Vagina (tissue), 2 donors: Measurements from ENCODE around the gene MACO1. TPM values are rescaled to one million over a fixed set of nuclear protein-coding genes. Genes with fewer than 3 reads are reported as not detected.

Source experiments
- DNase-seq, 2 donors: peaks; one replicate each; pipeline ENCODE4 v3.0.0-alpha.2; 2017; ENCODE audit errors: extremely low spot score in 2 of 2
- H3K27ac ChIP-seq: fragments of 200-600 bp; sonication (generic); one replicate; pipeline ENCODE4 v1.5.1; 2019
- H3K27me3 ChIP-seq: fragments of 200-600 bp; sonication (generic); one replicate; pipeline ENCODE4 v1.5.1; 2019
- H3K36me3 ChIP-seq, 2 donors: fragments of 200-600 bp; sonication (generic); one replicate each; pipeline ENCODE4 v1.5.1; 2017 to 2019
- H3K4me1 ChIP-seq: fragments of 200-600 bp; sonication (generic); one replicate; pipeline ENCODE4 v1.5.1; 2019
- H3K4me3 ChIP-seq, 2 donors: fragments of 200-600 bp; sonication (generic); 1 replicate in 1 of 2; 2 replicates in 1 of 2; pipeline ENCODE4 v1.5.1; 2016 to 2019
- H3K9me3 ChIP-seq: fragments of 200-600 bp; sonication (generic); one replicate; pipeline ENCODE4 v1.5.1; 2019
- CTCF ChIP-seq, 3 experiments: fragments of 450-650 bp in 2 of 3; fragments of 200-600 bp in 1 of 3; sonication (generic) in 1 of 3; IDR thresholded peaks; one replicate each; pipeline ENCODE4 v1.5.1; 2017 to 2019; ENCODE audit warnings: antibody characterized with exemption in 3 of 3, mild to moderate bottlenecking in 2 of 3, moderate library complexity in 2 of 3
- POLR2A ChIP-seq, 2 donors: fragments of 450-650 bp; IDR thresholded peaks; one replicate each; pipeline ENCODE4 v1.6.1; 2017; ENCODE audit warnings: antibody characterized with exemption in 2 of 2, mild to moderate bottlenecking in 2 of 2, moderate library complexity in 2 of 2
- POLR2AphosphoS5 ChIP-seq, 2 donors: sonication (generic); formaldehyde crosslinking; IDR thresholded peaks; one replicate each; pipeline ENCODE4 v1.9.0; 2017; ENCODE audit warnings: antibody characterized with exemption in 2 of 2, mild to moderate bottlenecking in 2 of 2, low read depth in 1 of 2; ENCODE audit not compliant: insufficient read depth in 1 of 2
- intact Hi-C: fragments of 100-400 bp; cut with DNase I; formaldehyde crosslinking; loops from one replicate; pipeline ENCODE4 v1.15.1; 2023
- total RNA-seq: library from RNA; depleted of rRNA; stranded (reverse); fragments of >200 nt; gene quantifications from one replicate; pipeline ENCODE4 v1.2.3, GENCODE V29; 2016

Gene MACO1
- total RNA-seq, 1 donor from 2014 or later, result 13.8 TPM

GRCh38 chr1:25485536-25486411 is 55.1 kb downstream of the MACO1 start:
- peaks cover 29% of the 10 kb centered on the region for H3K4me1 ChIP-seq

GRCh38 chr1:25486602-25487001 is 55.9 kb downstream of the MACO1 start:
- Histone ChIP-seq H3K9me3 (no peaks in the 10 kb centered on the region), H3K36me3 (peaks cover 0 to 26% of the 10 kb centered on the region in 2 donors), H3K27me3 (no peaks in the 10 kb centered on the region), H3K27ac (no peak overlapping the region), H3K4me1 (peaks cover 28% of the 10 kb centered on the region), H3K4me3 (no peak overlapping the region)
- intact Hi-C loops, result no loop called here
- no peak for DNase-seq
- TF ChIP-seq POLR2AphosphoS5 (IDR thresholded peaks at IDR 0.05; ENCODE audit: insufficient read depth in 1 of 2, low read depth in 1 of 2) (no peak), CTCF (IDR thresholded peaks at IDR 0.05) (no peak)

More at GRCh38 chr1:25485536-25486411, 55.1 kb downstream of the MACO1 start:
- peaks cover 0 to 19% of the 10 kb centered on the region in 2 donors for H3K36me3 ChIP-seq
- H3K9me3 ChIP-seq, result no peaks in the 10 kb centered on the region
- intact Hi-C loops, result no loop called here
- H3K4me3 ChIP-seq, result no peak overlapping the region
- no peaks in the 10 kb centered on the region for H3K27me3 ChIP-seq
- H3K27ac ChIP-seq, result no peak overlapping the region
- no peak for DNase-seq
- TF ChIP-seq CTCF (IDR thresholded peaks at IDR 0.05) (no peak), POLR2AphosphoS5 (IDR thresholded peaks at IDR 0.05; ENCODE audit: insufficient read depth in 1 of 2, low read depth in 1 of 2) (no peak), POLR2A (IDR thresholded peaks at IDR 0.05) (no peak)

GRCh38 chr1:25487628-25488027 is 56.9 kb downstream of the MACO1 start:
- Histone ChIP-seq H3K27ac (no peak overlapping the region), H3K27me3 (no peaks in the 10 kb centered on the region), H3K36me3 (peaks cover 0 to 36% of the 10 kb centered on the region in 2 donors), H3K4me1 (peaks cover 18% of the 10 kb centered on the region), H3K9me3 (no peaks in the 10 kb centered on the region), H3K4me3 (no peak overlapping the region)
- no peak for TF ChIP-seq POLR2A (IDR thresholded peaks at IDR 0.05)
- no peak for TF ChIP-seq CTCF (IDR thresholded peaks at IDR 0.05)
- no peak for TF ChIP-seq POLR2AphosphoS5 (IDR thresholded peaks at IDR 0.05; ENCODE audit: insufficient read depth in 1 of 2, low read depth in 1 of 2)
- no peak for DNase-seq
- intact Hi-C loops, result no loop called here

- Histone ChIP-seq H3K4me3 (no peak overlapping the region), H3K36me3 (peaks cover 3 to 59% of the 10 kb centered on the region in 2 donors), H3K27me3 (no peaks in the 10 kb centered on the region), H3K27ac (no peak overlapping the region), H3K9me3 (no peaks in the 10 kb centered on the region), H3K4me1 (no peaks in the 10 kb centered on the region)
- TF ChIP-seq POLR2AphosphoS5 (IDR thresholded peaks at IDR 0.05; ENCODE audit: insufficient read depth in 1 of 2, low read depth in 1 of 2) (no peak), CTCF (IDR thresholded peaks at IDR 0.05) (no peak), POLR2A (IDR thresholded peaks at IDR 0.05) (no peak)
- DNase-seq, result no peak
- intact Hi-C loops, result no loop called here
These were observed 61.6 kb downstream of the MACO1 start for GRCh38 chr1:25492323-25492722.

- Histone ChIP-seq H3K4me1 (peaks cover under 1% of the 10 kb centered on the region), H3K27me3 (no peaks in the 10 kb centered on the region), H3K4me3 (no peak overlapping the region), H3K9me3 (no peaks in the 10 kb centered on the region), H3K27ac (no peak overlapping the region), H3K36me3 (peaks cover 3 to 60% of the 10 kb centered on the region in 2 donors)
- intact Hi-C loops, result no loop called here
- TF ChIP-seq POLR2AphosphoS5 (IDR thresholded peaks at IDR 0.05; ENCODE audit: insufficient read depth in 1 of 2, low read depth in 1 of 2), result no peak
- no peak for TF ChIP-seq POLR2A (IDR thresholded peaks at IDR 0.05)
- no peak for TF ChIP-seq CTCF (IDR thresholded peaks at IDR 0.05)
- DNase-seq, result no peak
These were observed 64.3 kb downstream of the MACO1 start for GRCh38 chr1:25494952-25495351.
